WTC11 (cell line): ENCODE data around the gene FIS1. TPM values are rescaled to one million over a fixed set of nuclear protein-coding genes. Genes with fewer than 3 reads are reported as not detected.

Source experiments
- ATAC-seq: fragments of 200-7000 bp; cut with Tn5 transposase; 2 replicates; pipeline ENCODE4 v1.10.0; 2021; ENCODE audit warnings: mild to moderate bottlenecking, moderate library complexity
- CTCF ChIA-PET: fragments of 300-600 bp; sonication (Branson Sonifier 250); formaldehyde crosslinking; loops from one replicate; lab custom pipeline; 2021; ENCODE audit warnings: antibody characterized with exemption; lab: Charles Lee
- POLR2A ChIA-PET: fragments of 350-600 bp; sonication (Branson Sonifier 250); formaldehyde crosslinking; loops from one replicate; lab custom pipeline; 2021; ENCODE audit warnings: antibody characterized with exemption; lab: Charles Lee
- DNase-seq: peaks from one replicate; pipeline ENCODE4 v3.0.0; 2021; ENCODE audit warnings: low spot score
- H3K27ac Mint-ChIP-seq: 2 replicates; pipeline ENCODE4 v1.8.0; 2021; ENCODE audit warnings: mixed read lengths
- H3K27me3 Mint-ChIP-seq: 2 replicates; pipeline ENCODE4 v1.8.0; 2021; ENCODE audit warnings: low read depth, mild to moderate bottlenecking, moderate library complexity, mixed read lengths
- H3K36me3 Mint-ChIP-seq: 2 replicates; pipeline ENCODE4 v1.8.0; 2021; ENCODE audit warnings: mixed read lengths
- H3K4me1 Mint-ChIP-seq: 2 replicates; pipeline ENCODE4 v1.8.0; 2022; ENCODE audit warnings: mixed read lengths
- H3K4me3 Mint-ChIP-seq: 2 replicates; pipeline ENCODE4 v1.8.0; 2021; ENCODE audit warnings: mild to moderate bottlenecking, moderate library complexity, mixed read lengths
- H3K9me3 Mint-ChIP-seq: 2 replicates; pipeline ENCODE4 v1.8.0; 2021; ENCODE audit warnings: mixed read lengths
- ATF1 ChIP-seq: sonication (generic); formaldehyde crosslinking; IDR thresholded peaks from 2 replicates; pipeline ENCODE4 v1.8.1; 2023; ENCODE audit warnings: mild to moderate bottlenecking, moderate library complexity, missing genetic modification reagents
- EMX1 ChIP-seq: fragments of 250-450 bp; sonication (Bioruptor Pico); IDR thresholded peaks from 2 replicates; pipeline ENCODE4 v1.8.0; 2021; ENCODE audit warnings: mild to moderate bottlenecking
- ETV6 ChIP-seq: sonication (generic); formaldehyde crosslinking; IDR thresholded peaks from 2 replicates; pipeline ENCODE4 v1.8.1; 2022; ENCODE audit warnings: mild to moderate bottlenecking, missing genetic modification reagents
- GABPB1 ChIP-seq: sonication (generic); formaldehyde crosslinking; IDR thresholded peaks from 2 replicates; pipeline ENCODE4 v1.8.1; 2023; ENCODE audit warnings: mild to moderate bottlenecking, missing genetic modification reagents
- GRHL2 ChIP-seq: fragments of 250-450 bp; sonication (Bioruptor Pico); IDR thresholded peaks from 2 replicates; pipeline ENCODE4 v1.8.0; 2022; ENCODE audit warnings: mild to moderate bottlenecking, moderate library complexity; ENCODE audit not compliant: insufficient replicate concordance, severe bottlenecking
- GTF2I ChIP-seq: fragments of 250-450 bp; sonication (Bioruptor Pico); conservative IDR thresholded peaks from 2 replicates; pipeline ENCODE4 v1.4.0; 2021; ENCODE audit warnings: mild to moderate bottlenecking
- MXD4 ChIP-seq: fragments of 250-450 bp; sonication (Bioruptor Pico); IDR thresholded peaks from 2 replicates; pipeline ENCODE4 v1.8.0; 2021; ENCODE audit warnings: mild to moderate bottlenecking, moderate library complexity, borderline replicate concordance
- NFYB ChIP-seq: sonication (generic); formaldehyde crosslinking; conservative IDR thresholded peaks from 2 replicates; pipeline ENCODE4 v1.8.0; 2022; ENCODE audit warnings: low read depth, missing genetic modification reagents
- OVOL2 ChIP-seq: fragments of 250-450 bp; sonication (Bioruptor Pico); IDR thresholded peaks from 2 replicates; pipeline ENCODE4 v1.9.0; 2021; ENCODE audit warnings: mild to moderate bottlenecking, borderline replicate concordance
- PRRX2 ChIP-seq: fragments of 250-450 bp; sonication (Bioruptor Pico); IDR thresholded peaks from 2 replicates; pipeline ENCODE4 v1.8.0; 2021; ENCODE audit warnings: mild to moderate bottlenecking
- RORB ChIP-seq: fragments of 250-450 bp; sonication (Bioruptor Pico); IDR thresholded peaks from 2 replicates; pipeline ENCODE4 v1.9.0; 2021; ENCODE audit warnings: mild to moderate bottlenecking
- SP1 ChIP-seq: sonication (generic); formaldehyde crosslinking; conservative IDR thresholded peaks from 2 replicates; pipeline ENCODE4 v1.8.1; 2022; ENCODE audit warnings: missing genetic modification reagents
- total RNA-seq: library from RNA; stranded (reverse); gene quantifications from 3 replicates; pipeline ENCODE4 v1.2.3, GENCODE V29; 2021
- TF ChIP-seq, protein P1 (sequence below): sonication (generic); formaldehyde crosslinking; IDR thresholded peaks from 2 replicates; pipeline ENCODE4 v1.8.1; 2022; ENCODE audit warnings: mild to moderate bottlenecking, moderate library complexity, missing genetic modification reagents
- TF ChIP-seq, protein P2 (sequence below): sonication (generic); formaldehyde crosslinking; IDR thresholded peaks from 2 replicates; pipeline ENCODE4 v1.8.0; 2023; ENCODE audit warnings: mild to moderate bottlenecking, missing genetic modification reagents
- TF ChIP-seq, protein P3 (sequence below): sonication (generic); formaldehyde crosslinking; IDR thresholded peaks from 2 replicates; pipeline ENCODE4 v1.8.1; 2022; ENCODE audit warnings: mild to moderate bottlenecking, missing genetic modification reagents, moderate library complexity, borderline replicate concordance
- TF ChIP-seq, protein P4 (sequence below): sonication (generic); formaldehyde crosslinking; IDR thresholded peaks from 2 replicates; pipeline ENCODE4 v1.8.1; 2023; ENCODE audit warnings: mild to moderate bottlenecking, moderate library complexity, missing genetic modification reagents
- TF ChIP-seq, protein P5 (sequence below): fragments of 250-450 bp; sonication (Bioruptor Pico); IDR thresholded peaks from 2 replicates; pipeline ENCODE4 v1.9.0; 2021; ENCODE audit warnings: moderate library complexity, mild to moderate bottlenecking, inconsistent platforms, borderline replicate concordance
- TF ChIP-seq, protein P6 (sequence below): fragments of 250-450 bp; sonication (Bioruptor Pico); IDR thresholded peaks from 2 replicates; pipeline ENCODE4 v1.9.0; 2021; ENCODE audit warnings: mild to moderate bottlenecking

The FIS1 gene
- total RNA-seq, 1 experiment from 2014 or later, result 123 TPM

DNA sequence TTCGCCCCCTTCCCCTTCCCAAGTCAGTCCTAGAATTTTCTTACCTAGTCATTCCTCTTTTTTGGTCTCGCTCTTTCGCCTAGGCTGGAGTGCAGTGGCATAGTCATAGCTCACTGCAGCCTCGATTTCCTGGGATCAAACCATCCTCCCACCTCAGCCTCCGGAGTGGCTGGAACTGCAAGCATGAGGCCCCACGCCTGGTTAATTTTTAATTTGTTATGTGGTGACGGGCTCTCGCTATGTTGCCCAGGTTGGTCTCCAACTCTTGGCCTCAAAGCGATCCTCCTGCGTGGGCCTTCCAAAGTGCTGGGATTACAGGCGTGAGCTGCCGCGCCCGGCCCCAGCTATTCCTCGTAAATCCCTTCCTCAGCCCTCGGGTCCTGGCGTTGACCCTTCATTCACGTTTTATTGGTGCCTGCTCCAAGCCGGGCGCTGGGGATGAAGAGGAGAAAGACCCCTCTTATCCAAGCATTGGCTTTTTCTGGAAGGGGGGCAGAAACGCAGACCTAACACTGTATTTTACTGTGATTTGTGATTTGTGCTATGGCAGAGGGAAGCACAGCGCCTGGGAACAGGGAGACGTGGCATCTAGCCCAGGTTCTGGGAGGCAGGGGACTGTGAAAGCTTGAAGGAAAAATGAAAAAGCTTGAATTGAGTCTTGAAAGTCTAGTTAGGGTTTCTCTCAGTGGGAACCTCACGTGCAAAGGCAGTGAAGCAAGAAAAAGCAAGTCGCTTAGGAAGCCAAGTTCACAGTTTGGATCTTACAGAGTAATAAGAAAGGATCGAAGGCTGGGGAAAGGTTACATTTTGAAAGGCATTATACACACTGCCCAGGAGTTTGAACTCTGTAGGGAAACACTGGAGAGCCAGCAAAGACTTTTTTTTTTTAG is 26.4 kb downstream of the FIS1 start:
- no peak for DNase-seq
- POLR2A ChIA-PET, result interaction anchor here (0.6 to 1.6 kb wide), 10 partner anchors 14 to 270 kb away, joined by 3 to 7 read pairs (median 4); no protein-coding TSS in a partner anchor

DNA sequence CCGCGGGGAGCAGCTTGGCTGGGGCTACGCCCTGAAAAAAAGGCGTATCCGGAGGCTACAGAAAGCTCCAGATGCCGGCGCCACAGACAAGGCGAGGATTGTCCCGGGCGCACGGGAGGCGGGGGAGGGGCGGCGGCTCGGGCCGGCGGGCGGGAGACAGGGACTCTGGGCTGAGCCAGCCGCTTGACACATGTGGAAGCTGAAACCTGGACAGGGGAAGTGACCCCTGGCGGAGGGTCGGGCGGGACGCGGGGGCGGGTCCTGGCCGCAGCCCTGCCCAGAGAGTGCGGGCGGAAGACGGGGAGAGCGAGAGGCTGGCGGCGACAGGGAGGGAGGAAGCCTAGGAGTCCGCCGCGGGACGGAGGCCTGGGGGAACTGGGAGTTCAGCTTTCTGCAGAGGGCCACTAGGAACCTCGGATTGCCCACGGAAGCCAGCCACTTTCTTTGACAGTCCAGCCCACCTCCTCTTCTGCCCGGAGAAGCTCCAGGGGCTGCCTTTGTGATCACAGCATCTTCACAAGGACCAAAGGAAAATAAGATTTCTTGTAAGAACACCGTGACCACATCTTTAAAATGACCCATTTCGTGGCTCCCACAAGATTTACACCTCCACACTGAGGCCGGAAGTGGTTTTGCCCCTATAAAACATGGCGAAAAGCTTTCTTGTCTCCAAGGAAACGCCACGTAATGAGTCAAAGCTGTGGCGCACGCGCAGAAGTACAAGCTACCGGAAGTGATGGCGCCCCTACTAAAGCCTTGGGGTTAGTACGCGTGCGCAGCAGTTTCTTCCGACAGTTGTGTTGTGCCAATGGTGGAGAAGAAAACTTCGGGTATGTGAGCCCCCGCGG is 27.3 kb downstream of the FIS1 start, which contains the start of the genes PLOD3 and ZNHIT1:
Gene PLOD3 (minus strand): TSS at position 194 of the 848 bp plus-strand sequence. CDS start 307 bp downstream, outside the sequence.
Gene ZNHIT1 (plus strand): TSS at position 778 of the 848 bp plus-strand sequence. CDS start 31 bp downstream, at position 809.
- ChIA-PET POLR2A (interaction anchor here (0.5 to 1.6 kb wide), 16 partner anchors 11 to 331 kb away, joined by 3 to 7 read pairs (median 4); partner anchors contain the start of gene MOGAT3), CTCF (interaction anchor here (0.5 to 3.6 kb wide), 38 partner anchors 9 to 323 kb away, joined by 3 to 64 read pairs (median 6); partner anchors contain the start of genes AP1S1, CLDN15, COL26A1 and FIS1)
- TF ChIP-seq, protein P1, sequence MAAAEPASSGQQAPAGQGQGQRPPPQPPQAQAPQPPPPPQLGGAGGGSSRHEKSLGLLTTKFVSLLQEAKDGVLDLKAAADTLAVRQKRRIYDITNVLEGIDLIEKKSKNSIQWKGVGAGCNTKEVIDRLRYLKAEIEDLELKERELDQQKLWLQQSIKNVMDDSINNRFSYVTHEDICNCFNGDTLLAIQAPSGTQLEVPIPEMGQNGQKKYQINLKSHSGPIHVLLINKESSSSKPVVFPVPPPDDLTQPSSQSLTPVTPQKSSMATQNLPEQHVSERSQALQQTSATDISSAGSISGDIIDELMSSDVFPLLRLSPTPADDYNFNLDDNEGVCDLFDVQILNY, result peak; percentile 43; the same call in 1 of the 2 replicates
- TF ChIP-seq ATF1 (CRISPR knock-in tag) (no peak), GRHL2 (CRISPR knock-in tag) (no peak), GABPB1 (peak; percentile 13; the same call in 1 of the 2 replicates), ETV6 (CRISPR knock-in tag) (0 out of 2 replicates have a peak, but pooled peaks have one; percentile 17), EMX1 (CRISPR knock-in tag) (0 out of 2 replicates have a peak, but pooled peaks have one; percentile 5), SP1 (CRISPR knock-in tag) (peak; percentile 41)
- TF ChIP-seq, protein P2, sequence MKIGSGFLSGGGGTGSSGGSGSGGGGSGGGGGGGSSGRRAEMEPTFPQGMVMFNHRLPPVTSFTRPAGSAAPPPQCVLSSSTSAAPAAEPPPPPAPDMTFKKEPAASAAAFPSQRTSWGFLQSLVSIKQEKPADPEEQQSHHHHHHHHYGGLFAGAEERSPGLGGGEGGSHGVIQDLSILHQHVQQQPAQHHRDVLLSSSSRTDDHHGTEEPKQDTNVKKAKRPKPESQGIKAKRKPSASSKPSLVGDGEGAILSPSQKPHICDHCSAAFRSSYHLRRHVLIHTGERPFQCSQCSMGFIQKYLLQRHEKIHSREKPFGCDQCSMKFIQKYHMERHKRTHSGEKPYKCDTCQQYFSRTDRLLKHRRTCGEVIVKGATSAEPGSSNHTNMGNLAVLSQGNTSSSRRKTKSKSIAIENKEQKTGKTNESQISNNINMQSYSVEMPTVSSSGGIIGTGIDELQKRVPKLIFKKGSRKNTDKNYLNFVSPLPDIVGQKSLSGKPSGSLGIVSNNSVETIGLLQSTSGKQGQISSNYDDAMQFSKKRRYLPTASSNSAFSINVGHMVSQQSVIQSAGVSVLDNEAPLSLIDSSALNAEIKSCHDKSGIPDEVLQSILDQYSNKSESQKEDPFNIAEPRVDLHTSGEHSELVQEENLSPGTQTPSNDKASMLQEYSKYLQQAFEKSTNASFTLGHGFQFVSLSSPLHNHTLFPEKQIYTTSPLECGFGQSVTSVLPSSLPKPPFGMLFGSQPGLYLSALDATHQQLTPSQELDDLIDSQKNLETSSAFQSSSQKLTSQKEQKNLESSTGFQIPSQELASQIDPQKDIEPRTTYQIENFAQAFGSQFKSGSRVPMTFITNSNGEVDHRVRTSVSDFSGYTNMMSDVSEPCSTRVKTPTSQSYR (CRISPR knock-in tag), result peak; percentile 37; the same call in 1 of the 2 replicates
- TF ChIP-seq, protein P3, sequence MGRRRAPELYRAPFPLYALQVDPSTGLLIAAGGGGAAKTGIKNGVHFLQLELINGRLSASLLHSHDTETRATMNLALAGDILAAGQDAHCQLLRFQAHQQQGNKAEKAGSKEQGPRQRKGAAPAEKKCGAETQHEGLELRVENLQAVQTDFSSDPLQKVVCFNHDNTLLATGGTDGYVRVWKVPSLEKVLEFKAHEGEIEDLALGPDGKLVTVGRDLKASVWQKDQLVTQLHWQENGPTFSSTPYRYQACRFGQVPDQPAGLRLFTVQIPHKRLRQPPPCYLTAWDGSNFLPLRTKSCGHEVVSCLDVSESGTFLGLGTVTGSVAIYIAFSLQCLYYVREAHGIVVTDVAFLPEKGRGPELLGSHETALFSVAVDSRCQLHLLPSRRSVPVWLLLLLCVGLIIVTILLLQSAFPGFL (CRISPR knock-in tag), result no peak
- TF ChIP-seq, protein P4, sequence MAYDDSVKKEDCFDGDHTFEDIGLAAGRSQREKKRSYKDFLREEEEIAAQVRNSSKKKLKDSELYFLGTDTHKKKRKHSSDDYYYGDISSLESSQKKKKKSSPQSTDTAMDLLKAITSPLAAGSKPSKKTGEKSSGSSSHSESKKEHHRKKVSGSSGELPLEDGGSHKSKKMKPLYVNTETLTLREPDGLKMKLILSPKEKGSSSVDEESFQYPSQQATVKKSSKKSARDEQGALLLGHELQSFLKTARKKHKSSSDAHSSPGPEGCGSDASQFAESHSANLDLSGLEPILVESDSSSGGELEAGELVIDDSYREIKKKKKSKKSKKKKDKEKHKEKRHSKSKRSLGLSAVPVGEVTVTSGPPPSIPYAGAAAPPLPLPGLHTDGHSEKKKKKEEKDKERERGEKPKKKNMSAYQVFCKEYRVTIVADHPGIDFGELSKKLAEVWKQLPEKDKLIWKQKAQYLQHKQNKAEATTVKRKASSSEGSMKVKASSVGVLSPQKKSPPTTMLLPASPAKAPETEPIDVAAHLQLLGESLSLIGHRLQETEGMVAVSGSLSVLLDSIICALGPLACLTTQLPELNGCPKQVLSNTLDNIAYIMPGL (CRISPR knock-in tag), result peak; percentile 83
- TF ChIP-seq, protein P5, sequence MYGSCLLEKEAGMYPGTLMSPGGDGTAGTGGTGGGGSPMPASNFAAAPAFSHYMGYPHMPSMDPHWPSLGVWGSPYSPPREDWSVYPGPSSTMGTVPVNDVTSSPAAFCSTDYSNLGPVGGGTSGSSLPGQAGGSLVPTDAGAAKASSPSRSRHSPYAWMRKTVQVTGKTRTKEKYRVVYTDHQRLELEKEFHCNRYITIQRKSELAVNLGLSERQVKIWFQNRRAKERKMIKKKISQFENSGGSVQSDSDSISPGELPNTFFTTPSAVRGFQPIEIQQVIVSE, result no peak
- TF ChIP-seq, protein P6, sequence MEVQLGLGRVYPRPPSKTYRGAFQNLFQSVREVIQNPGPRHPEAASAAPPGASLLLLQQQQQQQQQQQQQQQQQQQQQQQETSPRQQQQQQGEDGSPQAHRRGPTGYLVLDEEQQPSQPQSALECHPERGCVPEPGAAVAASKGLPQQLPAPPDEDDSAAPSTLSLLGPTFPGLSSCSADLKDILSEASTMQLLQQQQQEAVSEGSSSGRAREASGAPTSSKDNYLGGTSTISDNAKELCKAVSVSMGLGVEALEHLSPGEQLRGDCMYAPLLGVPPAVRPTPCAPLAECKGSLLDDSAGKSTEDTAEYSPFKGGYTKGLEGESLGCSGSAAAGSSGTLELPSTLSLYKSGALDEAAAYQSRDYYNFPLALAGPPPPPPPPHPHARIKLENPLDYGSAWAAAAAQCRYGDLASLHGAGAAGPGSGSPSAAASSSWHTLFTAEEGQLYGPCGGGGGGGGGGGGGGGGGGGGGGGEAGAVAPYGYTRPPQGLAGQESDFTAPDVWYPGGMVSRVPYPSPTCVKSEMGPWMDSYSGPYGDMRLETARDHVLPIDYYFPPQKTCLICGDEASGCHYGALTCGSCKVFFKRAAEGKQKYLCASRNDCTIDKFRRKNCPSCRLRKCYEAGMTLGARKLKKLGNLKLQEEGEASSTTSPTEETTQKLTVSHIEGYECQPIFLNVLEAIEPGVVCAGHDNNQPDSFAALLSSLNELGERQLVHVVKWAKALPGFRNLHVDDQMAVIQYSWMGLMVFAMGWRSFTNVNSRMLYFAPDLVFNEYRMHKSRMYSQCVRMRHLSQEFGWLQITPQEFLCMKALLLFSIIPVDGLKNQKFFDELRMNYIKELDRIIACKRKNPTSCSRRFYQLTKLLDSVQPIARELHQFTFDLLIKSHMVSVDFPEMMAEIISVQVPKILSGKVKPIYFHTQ (CRISPR knock-in tag), result no peak

More for the DNA sequence above, 26.4 kb downstream of the FIS1 start:
- H3K27me3 Mint-ChIP-seq, result no peaks in the 10 kb centered on the region
- ATAC-seq, result no peak
- H3K27ac Mint-ChIP-seq, result peak overlapping the region; percentile 90
- CTCF ChIA-PET, result interaction anchor here (0.8 to 3.6 kb wide), 34 partner anchors 9 to 324 kb away, joined by 3 to 64 read pairs (median 8); partner anchors contain the start of genes AP1S1, CLDN15, COL26A1 and FIS1
- peaks cover 8% of the 10 kb centered on the region for H3K36me3 Mint-ChIP-seq
- no peaks in the 10 kb centered on the region for H3K9me3 Mint-ChIP-seq
- TF ChIP-seq MXD4, result no peak
- 0 out of 2 replicates have a peak, but pooled peaks have one; percentile 9 for TF ChIP-seq GTF2I
- no peak for TF ChIP-seq OVOL2
- no peak for TF ChIP-seq RORB (CRISPR knock-in tag)
- TF ChIP-seq, protein P1, result no peak
- no peak for TF ChIP-seq NFYB (CRISPR knock-in tag)
- TF ChIP-seq PRRX2 (CRISPR knock-in tag), result no peak
- TF ChIP-seq, all 79 proteins: peak for 1
- Mint-ChIP-seq H3K4me1 (peaks cover 27% of the 10 kb centered on the region), H3K4me3 (peak overlapping the region; percentile 98)

More for the DNA sequence above, 27.3 kb downstream of the FIS1 start, which contains the start of the genes PLOD3 and ZNHIT1:
- Mint-ChIP-seq H3K4me3 (peak within 1 kb of the TSS; percentile 98), H3K4me1 (peaks cover 27% of the 10 kb centered on the region), H3K27me3 (no peaks in the 10 kb centered on the region), H3K27ac (peak within 1 kb of the TSS; percentile 90), H3K36me3 (peaks cover 2% of the 10 kb centered on the region), H3K9me3 (no peaks in the 10 kb centered on the region)
- DNase-seq (peak; percentile 96), ATAC-seq (peak; percentile 84)
